ENCODE data around the gene B4GALT4. TPM values are rescaled to one million over a fixed set of nuclear protein-coding genes. Genes with fewer than 3 reads are reported as not detected.

B4GALT4 gene
- total RNA-seq, 4 donors from 2014 or later, result 10.9 to 15.3 (median 14.0) TPM

- no peak for TF ChIP-seq CTCF (IDR thresholded peaks at IDR 0.05; ENCODE audit: low read depth)
These were observed 9.9 kb downstream of the B4GALT4 start for GRCh38 chr3:119230745-119231144.

GRCh38 chr3:119230071-119230470 is 10.6 kb downstream of the B4GALT4 start:
- no peak for TF ChIP-seq CTCF (IDR thresholded peaks at IDR 0.05; ENCODE audit: low read depth)

- no peak for TF ChIP-seq CTCF (IDR thresholded peaks at IDR 0.05; ENCODE audit: low read depth)
These were observed 11.5 kb downstream of the B4GALT4 start for GRCh38 chr3:119229190-119229589.

- no peak for TF ChIP-seq CTCF (IDR thresholded peaks at IDR 0.05; ENCODE audit: low read depth)
These were observed 12.1 kb downstream of the B4GALT4 start for GRCh38 chr3:119228373-119229145.

GRCh38 chr3:119227070-119227850 is 13.4 kb downstream of the B4GALT4 start:
- TF ChIP-seq CTCF (IDR thresholded peaks at IDR 0.05; ENCODE audit: low read depth), result no peak

- TF ChIP-seq CTCF (IDR thresholded peaks at IDR 0.05; ENCODE audit: low read depth), result no peak
These were observed 15.6 kb downstream of the B4GALT4 start for GRCh38 chr3:119225121-119225520.

- no peak for TF ChIP-seq CTCF (IDR thresholded peaks at IDR 0.05; ENCODE audit: low read depth)
These were observed 17.2 kb downstream of the B4GALT4 start for GRCh38 chr3:119223511-119223910.
